Fibroblast of villous mesenchyme (primary cell): ENCODE measurements around the gene VCP. TPM values are rescaled to one million over a fixed set of nuclear protein-coding genes. Genes with fewer than 3 reads are reported as not detected.

ENCODE experiments used
- DNase-seq: peaks from one replicate; pipeline ENCODE4 v3.0.0-alpha.2; 2010; ENCODE audit warnings: low read depth
- H3K4me3 ChIP-seq: 2 replicates; pipeline ENCODE4 v1.5.1; 2011; ENCODE audit warnings: low read depth, mild to moderate bottlenecking, low read length
- CTCF ChIP-seq: IDR thresholded peaks from 2 replicates; pipeline ENCODE4 v1.5.1; 2012; ENCODE audit warnings: low read depth, mild to moderate bottlenecking, low read length; ENCODE audit not compliant: insufficient read depth
- total RNA-seq: library from RNA; depleted of rRNA; stranded (reverse); fragments of >200 nt; gene quantifications from 2 replicates; pipeline ENCODE4 v1.2.3, GENCODE V29; 2012

VCP gene
- total RNA-seq, 1 donor: 351 TPM

- H3K4me3 ChIP-seq: peak overlapping the region; percentile 92
- TF ChIP-seq CTCF: no peak
- peak; percentile 96 for DNase-seq
These were observed 41.9 kb upstream of the VCP start for GRCh38 chr9:35114113-35114839.

- DNase-seq: peak; percentile 52
- peak overlapping the region; percentile 45 for H3K4me3 ChIP-seq
- TF ChIP-seq CTCF: no peak
These were observed 40.0 kb upstream of the VCP start for GRCh38 chr9:35112257-35113020.

GRCh38 chr9:35111001-35111933, 38.8 kb upstream of the VCP start:
- peak overlapping the region; percentile 77 for H3K4me3 ChIP-seq
- peak; percentile 99 for DNase-seq
- no peak for TF ChIP-seq CTCF

GRCh38 chr9:35110327-35110761, 37.9 kb upstream of the VCP start:
- DNase-seq: peak; percentile 28
- H3K4me3 ChIP-seq: peak overlapping the region; percentile 77
- TF ChIP-seq CTCF: no peak

- no peak for DNase-seq
These were observed 36.6 kb upstream of the VCP start for GRCh38 chr9:35108946-35109575.

More at GRCh38 chr9:35108946-35109575, 36.6 kb upstream of the VCP start:
- no peak for TF ChIP-seq CTCF
- no peak overlapping the region for H3K4me3 ChIP-seq
